ENCODE data around the gene TEAD3. TPM values are rescaled to one million over a fixed set of nuclear protein-coding genes. Genes with fewer than 3 reads are reported as not detected.

The TEAD3 gene
- total RNA-seq, 6 experiments from 2014 or later = 5.2 to 8.5 (median 6.9) TPM

GRCh38 chr6:35495258-35496035 lies 1.4 kb downstream of the TEAD3 start:
- intact Hi-C loops (cut with DNase I) = no loop called here
- Histone ChIP-seq H3K4me1 (peaks cover 0 to 17% (median 6%) of the 10 kb centered on the region in 4 donors), H3K9me3 (no peaks in the 10 kb centered on the region), H3K4me3 (peak overlapping the region; percentile 68 to 91 (median 74)), H3K27me3 (no peaks in the 10 kb centered on the region), H3K36me3 (no peaks in the 10 kb centered on the region), H3K27ac (peak overlapping the region in 1 of 3 donors; percentile 72)
- WGBS (ENCODE audit: insufficient coverage, low coverage, low lambda C conversion rate, missing lambda C conversion rate) = 39% methylated on average over 8 of the region's 9 CpGs
- TF ChIP-seq CTCF (IDR thresholded peaks at IDR 0.05) = no peak
- no peak for TF ChIP-seq POLR2A (IDR thresholded peaks at IDR 0.05)
- DNase-seq (no peak), ATAC-seq (no peak)

DNA sequence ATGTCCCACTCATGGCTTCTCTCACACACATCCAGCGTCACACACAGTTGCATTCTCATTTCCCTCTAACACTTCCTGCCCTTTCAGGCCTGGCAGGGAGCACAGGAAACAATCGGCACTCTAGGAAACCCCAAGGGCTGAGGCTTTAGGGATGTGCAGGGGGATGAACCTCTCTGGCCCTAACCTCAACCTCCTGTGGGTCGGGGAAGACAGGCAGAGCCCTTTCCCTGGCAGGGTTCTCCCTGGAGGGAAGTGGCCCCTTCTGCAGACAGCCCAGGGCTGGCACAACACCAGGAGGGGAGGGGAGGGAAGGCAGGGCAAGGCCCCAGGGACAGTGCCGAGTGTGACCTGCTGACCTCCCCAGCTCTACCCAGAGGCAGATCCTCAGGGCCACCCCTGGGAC lies 2.7 kb downstream of the TEAD3 start:
- no peak for DNase-seq
- H3K4me3 ChIP-seq = no peak overlapping the region
- TF ChIP-seq POLR2A (IDR thresholded peaks at IDR 0.05) (no peak), CTCF (IDR thresholded peaks at IDR 0.05) (no peak)
- no peak for ATAC-seq
- intact Hi-C loops (cut with DNase I) = no loop called here
- H3K27me3 ChIP-seq = no peaks in the 10 kb centered on the region
- H3K9me3 ChIP-seq = no peaks in the 10 kb centered on the region
- WGBS (ENCODE audit: insufficient coverage, low coverage, low lambda C conversion rate, missing lambda C conversion rate) = 35% methylated on average over 3 of the region's 4 CpGs
- no peak overlapping the region for H3K27ac ChIP-seq
- H3K36me3 ChIP-seq = no peaks in the 10 kb centered on the region
- H3K4me1 ChIP-seq = peaks cover 0 to 17% (median 6%) of the 10 kb centered on the region in 4 donors

GRCh38 chr6:35493307-35493983 lies 3.4 kb downstream of the TEAD3 start:
- no peak overlapping the region for H3K27ac ChIP-seq
- no peak for DNase-seq

DNA sequence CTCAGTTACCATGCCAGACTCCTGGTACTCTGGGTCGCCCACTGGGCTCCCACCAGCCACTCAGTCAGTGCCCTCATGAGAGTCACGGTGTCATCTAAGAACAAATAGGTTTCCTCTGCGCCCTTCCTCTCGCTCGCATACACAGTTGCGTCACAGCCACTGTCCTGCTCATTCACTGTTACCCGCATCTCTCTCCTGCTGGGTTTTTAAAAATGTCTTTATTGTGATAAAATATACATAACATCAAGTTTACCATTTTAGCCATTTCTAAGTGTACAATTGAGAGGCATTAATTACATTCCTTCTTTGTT lies 4.0 kb downstream of the TEAD3 start:
- Histone ChIP-seq H3K36me3 (no peaks in the 10 kb centered on the region), H3K9me3 (no peaks in the 10 kb centered on the region), H3K4me3 (no peak overlapping the region), H3K4me1 (peaks cover 0 to 17% (median 5%) of the 10 kb centered on the region in 4 donors), H3K27ac (no peak overlapping the region), H3K27me3 (no peaks in the 10 kb centered on the region)
- ATAC-seq = no peak
- intact Hi-C loops (cut with DNase I) = no loop called here
- no peak for DNase-seq
- TF ChIP-seq CTCF (IDR thresholded peaks at IDR 0.05) (no peak), POLR2A (IDR thresholded peaks at IDR 0.05) (no peak)
- 46% methylated on average over 4 of the region's 7 CpGs for WGBS (ENCODE audit: insufficient coverage, low coverage, low lambda C conversion rate, missing lambda C conversion rate)

More at GRCh38 chr6:35493307-35493983, 3.4 kb downstream of the TEAD3 start:
- TF ChIP-seq POLR2A (IDR thresholded peaks at IDR 0.05) (no peak), CTCF (IDR thresholded peaks at IDR 0.05) (no peak)
- no peak for ATAC-seq
- Histone ChIP-seq H3K36me3 (no peaks in the 10 kb centered on the region), H3K9me3 (no peaks in the 10 kb centered on the region), H3K4me1 (peaks cover 0 to 17% (median 6%) of the 10 kb centered on the region in 4 donors), H3K27me3 (no peaks in the 10 kb centered on the region), H3K4me3 (no peak overlapping the region)
- 83% methylated on average over 22 of the region's 28 CpGs for WGBS (ENCODE audit: insufficient coverage, low coverage, low lambda C conversion rate, missing lambda C conversion rate)
- intact Hi-C loops (cut with DNase I) = no loop called here

Data from right lobe of liver (tissue), 6 donors.